OCI-LY1 (cell line): ENCODE data around the gene COL9A3.
"Not testable (repeated sequence)": the region's sequence is repeated elsewhere in the genome, so short reads cannot be mapped to it uniquely, and the experiment has no call there.

Experiments used
- H2AFZ ChIP-seq: fragments of 200-600 bp; sonication (generic), shearing (Covaris generic); 2 replicates; pipeline ENCODE4 v1.6.0; 2014; ENCODE audit warnings: antibody characterized with exemption, mild to moderate bottlenecking, low read length
- H3F3A ChIP-seq: fragments of 200-600 bp; sonication (generic), shearing (Covaris generic); 2 replicates; pipeline ENCODE4 v1.6.0; 2014; ENCODE audit warnings: mild to moderate bottlenecking, antibody characterized with exemption, low read length, moderate library complexity; ENCODE audit not compliant: insufficient read depth
- H3K27ac ChIP-seq: fragments of 200-600 bp; sonication (generic); 2 replicates; pipeline ENCODE4 v1.5.1; 2014; ENCODE audit warnings: low read length, mixed run types, mild to moderate bottlenecking, low read depth; ENCODE audit not compliant: poor library complexity, severe bottlenecking
- H3K27me3 ChIP-seq: fragments of 200-600 bp; sonication (generic); 2 replicates; pipeline ENCODE4 v1.6.0; 2014; ENCODE audit warnings: antibody characterized with exemption, mild to moderate bottlenecking, low read length, moderate library complexity; ENCODE audit not compliant: insufficient read depth
- H3K36me3 ChIP-seq: fragments of 200-600 bp; sonication (generic); 2 replicates; pipeline ENCODE4 v1.6.1; 2014; ENCODE audit warnings: mild to moderate bottlenecking, antibody characterized with exemption, low read length, moderate library complexity, mixed read lengths; ENCODE audit not compliant: insufficient read depth
- H3K4me1 ChIP-seq: fragments of 200-600 bp; sonication (generic); 2 replicates; pipeline ENCODE4 v1.5.1; 2014; ENCODE audit warnings: mild to moderate bottlenecking, low read length, moderate library complexity; ENCODE audit not compliant: insufficient read depth, severe bottlenecking
- H3K4me2 ChIP-seq: fragments of 200-600 bp; sonication (generic), shearing (Covaris generic); 2 replicates; pipeline ENCODE4 v1.6.1; 2014; ENCODE audit warnings: low read length
- H3K4me3 ChIP-seq: fragments of 200-600 bp; sonication (generic); 2 replicates; pipeline ENCODE4 v1.5.1; 2014; ENCODE audit warnings: low read length, low read depth, mild to moderate bottlenecking, mixed read lengths; ENCODE audit not compliant: poor library complexity, severe bottlenecking
- H3K79me2 ChIP-seq: fragments of 200-600 bp; shearing (Covaris generic); 2 replicates; pipeline ENCODE4 v1.6.1; 2016; ENCODE audit warnings: mixed run types, low read length, mixed read lengths; ENCODE audit not compliant: insufficient read depth
- H3K9ac ChIP-seq: fragments of 200-600 bp; sonication (generic), shearing (Covaris generic); 2 replicates; pipeline ENCODE4 v1.6.1; 2014; ENCODE audit warnings: mild to moderate bottlenecking, low read length, mixed read lengths
- H3K9me2 ChIP-seq: fragments of 200-600 bp; sonication (generic), shearing (Covaris generic); 2 replicates; pipeline ENCODE4 v1.6.1; 2014; ENCODE audit warnings: low read depth, mild to moderate bottlenecking, low read length, mixed read lengths
- H3K9me3 ChIP-seq: fragments of 200-600 bp; shearing (Covaris generic); 2 replicates; pipeline ENCODE4 v1.6.1; 2014; ENCODE audit warnings: low read length, mixed read lengths
- H4K20me1 ChIP-seq: fragments of 200-600 bp; sonication (generic), shearing (Covaris generic); 2 replicates; pipeline ENCODE4 v1.6.0; 2016; ENCODE audit warnings: mild to moderate bottlenecking, low read length; ENCODE audit not compliant: insufficient read depth
- CTCF ChIP-seq: fragments of 200-600 bp; sonication (generic), shearing (Covaris generic); IDR thresholded peaks from 2 replicates; pipeline ENCODE4 v1.5.1; 2017; ENCODE audit warnings: mild to moderate bottlenecking, antibody characterized with exemption, low read length, moderate library complexity, mixed read lengths
- EZH2 ChIP-seq: fragments of 200-600 bp; sonication (generic), shearing (Covaris generic); IDR thresholded peaks from 2 replicates; pipeline ENCODE4 v1.8.0; 2017; ENCODE audit warnings: borderline replicate concordance, mixed run types, mild to moderate bottlenecking, antibody characterized with exemption, low read length, moderate library complexity, mixed read lengths

The COL9A3 gene

DNA sequence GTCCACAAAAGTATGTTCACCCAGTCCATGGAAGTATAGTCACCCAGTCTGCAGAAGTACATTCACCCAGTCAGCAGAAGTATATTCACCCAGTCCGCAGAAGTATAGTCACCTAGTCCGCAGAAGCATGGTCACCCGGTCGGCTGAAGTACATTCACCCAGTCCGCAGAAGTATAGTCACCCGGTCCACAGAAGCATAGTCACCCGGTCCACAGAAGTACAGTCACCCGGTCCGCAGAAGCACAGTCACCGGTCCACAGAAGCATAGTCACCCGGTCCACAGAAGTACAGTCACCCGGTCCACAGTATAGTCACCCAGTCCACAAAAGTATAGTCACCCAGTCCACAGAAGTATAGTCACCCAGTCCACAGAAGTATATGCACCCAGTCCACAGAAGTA, 36.0 kb downstream of the COL9A3 start:
- Histone ChIP-seq H3K4me1 (peaks cover 10% of the 10 kb centered on the region), H3K9me3 (no peaks in the 10 kb centered on the region), H3F3A (no peaks in the 10 kb centered on the region), H3K4me3 (no peak overlapping the region), H3K9ac (no peak overlapping the region), H3K27ac (no peak overlapping the region), H3K4me2 (no peak overlapping the region), H2AFZ (no peak overlapping the region), H3K27me3 (no peaks in the 10 kb centered on the region), H4K20me1 (no peaks in the 10 kb centered on the region), H3K79me2 (no peaks in the 10 kb centered on the region), H3K9me2 (no peaks in the 10 kb centered on the region), H3K36me3 (peaks cover 80% of the 10 kb centered on the region)
- TF ChIP-seq EZH2 (no peak), CTCF (no peak)

DNA sequence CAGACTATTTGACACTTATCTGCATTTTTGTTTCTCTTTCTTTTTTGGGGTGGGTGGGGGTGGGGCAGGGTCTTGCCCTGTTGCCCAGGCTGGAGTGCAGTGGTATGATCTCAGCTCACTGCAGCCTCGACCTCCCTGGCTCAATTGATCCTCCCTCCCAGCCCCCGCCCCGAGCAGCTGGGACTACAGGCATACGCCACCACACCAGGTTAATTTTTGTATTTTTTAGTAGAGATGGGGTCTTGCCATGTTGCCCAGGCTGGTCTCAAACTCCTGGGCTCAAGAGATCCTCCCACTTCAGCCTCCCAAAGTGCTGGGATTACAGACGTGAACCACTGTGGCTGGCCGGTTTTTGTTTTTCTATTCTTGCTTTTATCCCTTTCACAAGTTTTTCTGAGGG, 36.5 kb downstream of the COL9A3 start:
- H3F3A ChIP-seq, H3K4me3 ChIP-seq, H3K79me2 ChIP-seq, H3K9ac ChIP-seq, H4K20me1 ChIP-seq, H2AFZ ChIP-seq, H3K9me2 ChIP-seq, H3K4me2 ChIP-seq, H3K9me3 ChIP-seq, H3K27ac ChIP-seq, H3K27me3 ChIP-seq: not testable (repeated sequence)
- peaks cover 80% of the 10 kb centered on the region for H3K36me3 ChIP-seq
- H3K4me1 ChIP-seq = peaks cover 10% of the 10 kb centered on the region

GRCh38 chr20:62854121-62854520, 37.3 kb downstream of the COL9A3 start:
- Histone ChIP-seq H3K27ac (no peak overlapping the region), H3K9ac (no peak overlapping the region), H3F3A (no peaks in the 10 kb centered on the region), H3K4me2 (no peak overlapping the region), H3K9me2 (no peaks in the 10 kb centered on the region), H2AFZ (no peak overlapping the region), H3K36me3 (peaks cover 85% of the 10 kb centered on the region), H3K27me3 (no peaks in the 10 kb centered on the region), H3K4me3 (no peak overlapping the region), H4K20me1 (no peaks in the 10 kb centered on the region), H3K4me1 (peaks cover 12% of the 10 kb centered on the region), H3K79me2 (no peaks in the 10 kb centered on the region), H3K9me3 (no peaks in the 10 kb centered on the region)
- TF ChIP-seq EZH2 = no peak
- TF ChIP-seq CTCF = no peak

- Histone ChIP-seq H3K27ac (no peak overlapping the region), H3K79me2 (no peaks in the 10 kb centered on the region), H2AFZ (no peak overlapping the region), H3K27me3 (no peaks in the 10 kb centered on the region), H3K4me1 (peaks cover 18% of the 10 kb centered on the region), H3K9me2 (no peaks in the 10 kb centered on the region), H4K20me1 (no peaks in the 10 kb centered on the region), H3K36me3 (peaks cover 85% of the 10 kb centered on the region), H3K4me3 (no peak overlapping the region), H3F3A (no peaks in the 10 kb centered on the region), H3K4me2 (no peak overlapping the region), H3K9me3 (no peaks in the 10 kb centered on the region), H3K9ac (no peak overlapping the region)
- TF ChIP-seq EZH2 (no peak), CTCF (no peak)
Measured at GRCh38 chr20:62855120-62855519, 38.3 kb downstream of the COL9A3 start.
